Activated CD4-positive, alpha-beta T cell treated with anti-CD3 and anti-CD28 coated beads, Interleukin-2, amount 50 U/mL, for 48 hours (primary cell): Measurements from ENCODE around the gene TKTL2.

Experiments used
- DNase-seq, 2 experiments: peaks; one replicate each; pipeline ENCODE4 v3.0.0-alpha.2; 2020

The TKTL2 gene

DNA sequence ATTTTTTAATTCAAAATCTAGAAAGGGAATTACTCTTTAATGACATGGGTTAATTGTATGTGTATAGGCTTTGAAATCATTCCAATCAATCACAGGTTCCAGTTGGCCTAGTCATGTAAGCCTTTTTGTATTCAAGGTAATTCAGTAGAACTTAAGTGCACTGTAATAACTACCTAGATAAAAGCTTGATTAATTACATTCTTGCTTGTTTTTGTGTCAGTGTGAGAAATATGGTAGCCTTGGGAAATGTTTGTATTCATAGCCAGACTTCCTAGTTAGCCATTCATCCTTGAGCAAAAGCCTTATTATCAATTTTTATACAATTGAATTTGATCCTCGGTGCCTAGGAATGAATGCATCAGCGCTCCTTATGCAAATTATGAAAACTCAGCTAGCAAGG lies 33.5 kb downstream of the TKTL2 start:
- no peak for DNase-seq
